Neural progenitor cell (in vitro differentiated cells): Measurements from ENCODE around the gene RPN1.

Experiments
- CTCF ChIP-seq: fragments of 200-600 bp; sonication (generic); IDR thresholded peaks from 2 replicates; pipeline ENCODE4 v1.5.1; 2017; ENCODE audit warnings: antibody characterized with exemption, mild to moderate bottlenecking
- EZH2 ChIP-seq: fragments of 200-600 bp; sonication (generic); IDR thresholded peaks from 2 replicates; pipeline ENCODE4 v1.6.1; 2017; ENCODE audit warnings: antibody characterized with exemption, mild to moderate bottlenecking, moderate library complexity
- EZH2phosphoT487 ChIP-seq: fragments of 200-600 bp; sonication (generic); IDR thresholded peaks from 2 replicates; pipeline ENCODE4 v1.6.1; 2017; ENCODE audit warnings: antibody characterized with exemption

GRCh38 chr3:128655531-128655930 lies 4.9 kb upstream of the RPN1 start:
- TF ChIP-seq EZH2phosphoT487 (no peak), CTCF (no peak), EZH2 (no peak)
